Activated naive CD4-positive, alpha-beta T cell treated with anti-CD3 and anti-CD28 coated beads, Interleukin-2, amount 10 ng/mL, durations not matched to agents 7 days and 5 days (primary cell): ENCODE measurements around the gene GIMAP1.

Experiments used
- CTCF ChIA-PET: fragments of 350-600 bp; sonication (Branson Sonifier 250); formaldehyde crosslinking; loops from one replicate; lab custom pipeline; 2021; ENCODE audit warnings: antibody characterized with exemption; lab: Charles Lee
- DNase-seq: peaks from one replicate; pipeline ENCODE4 v3.0.0-alpha.2; 2020
- H3K27ac Mint-ChIP-seq: one replicate; pipeline ENCODE4 v1.8.0; 2021; ENCODE audit warnings: mild to moderate bottlenecking, moderate library complexity, mixed read lengths
- H3K27me3 Mint-ChIP-seq: one replicate; pipeline ENCODE4 v1.8.0; 2021; ENCODE audit warnings: mild to moderate bottlenecking, mixed read lengths
- H3K36me3 Mint-ChIP-seq: one replicate; pipeline ENCODE4 v1.8.0; 2021; ENCODE audit warnings: mixed read lengths
- H3K4me1 Mint-ChIP-seq: one replicate; pipeline ENCODE4 v1.8.0; 2021; ENCODE audit warnings: mixed read lengths
- H3K4me3 Mint-ChIP-seq: one replicate; pipeline ENCODE4 v1.8.0; 2021; ENCODE audit warnings: mild to moderate bottlenecking, moderate library complexity, mixed read lengths
- H3K9me3 Mint-ChIP-seq: one replicate; pipeline ENCODE4 v1.8.0; 2021; ENCODE audit warnings: mixed read lengths

Gene GIMAP1

DNA sequence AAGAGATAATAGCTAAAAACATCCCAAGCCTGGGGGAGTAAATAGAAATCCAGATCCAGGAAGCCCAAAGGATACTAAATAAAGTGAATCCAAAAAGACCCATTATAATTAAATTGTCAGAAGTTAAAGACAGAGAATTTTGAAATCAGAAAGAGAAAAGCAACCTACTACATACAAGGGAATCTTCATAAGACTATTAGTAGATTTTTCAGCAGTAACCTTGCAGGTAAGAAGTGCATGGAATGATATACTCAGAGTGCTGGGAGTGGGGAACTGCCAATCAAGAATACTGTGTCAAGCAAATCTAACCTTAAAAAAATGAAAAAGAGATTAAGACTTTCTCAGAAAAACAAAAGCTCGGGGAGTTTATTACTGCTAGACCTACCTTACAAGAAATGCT, 13.2 kb upstream of the GIMAP1 start:
- Mint-ChIP-seq H3K27ac (no peak overlapping the region), H3K27me3 (no peaks in the 10 kb centered on the region), H3K4me3 (no peak overlapping the region), H3K36me3 (peaks cover 74% of the 10 kb centered on the region), H3K4me1 (peaks cover 15% of the 10 kb centered on the region), H3K9me3 (peaks cover 81% of the 10 kb centered on the region)
- DNase-seq: no peak
- CTCF ChIA-PET: interaction anchor here (0.6 kb wide), 1 partner anchor 67 kb away, joined by 3 read pairs; no protein-coding TSS in a partner anchor

DNA sequence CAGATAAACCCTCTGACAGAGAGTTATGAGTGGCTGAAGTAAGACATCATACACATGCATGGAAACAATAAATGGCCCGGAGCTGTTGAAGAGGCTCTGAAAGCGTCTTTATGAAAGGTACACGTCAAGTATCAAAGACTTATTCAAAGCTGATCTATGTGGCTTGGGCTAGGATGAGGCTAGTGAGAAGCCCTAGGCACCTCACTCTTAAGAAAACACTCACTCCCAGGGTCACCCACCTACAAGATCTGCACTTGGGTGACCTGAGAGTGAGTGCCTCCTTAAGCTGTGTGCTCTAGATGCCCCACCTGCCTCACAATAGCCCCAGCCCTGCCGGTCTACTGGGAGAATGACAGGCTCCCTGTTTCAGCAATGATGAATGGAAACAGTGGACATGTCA, 1.1 kb upstream of the GIMAP1 start:
- Mint-ChIP-seq H3K36me3 (peaks cover 61% of the 10 kb centered on the region), H3K4me3 (peak overlapping the region; percentile 88), H3K9me3 (peaks cover 28% of the 10 kb centered on the region), H3K27ac (peak overlapping the region; percentile 94), H3K4me1 (peaks cover 52% of the 10 kb centered on the region), H3K27me3 (no peaks in the 10 kb centered on the region)
- CTCF ChIA-PET: interaction anchor here (0.8 to 2.0 kb wide), 7 partner anchors 16 to 264 kb away, joined by 3 to 16 read pairs (median 3); partner anchors contain the start of gene GIMAP6
- DNase-seq: peak; percentile 30

- Mint-ChIP-seq H3K4me1 (peaks cover 57% of the 10 kb centered on the region), H3K27me3 (no peaks in the 10 kb centered on the region), H3K9me3 (peaks cover 28% of the 10 kb centered on the region), H3K4me3 (peak overlapping the region; percentile 88), H3K27ac (peak overlapping the region; percentile 94), H3K36me3 (peaks cover 64% of the 10 kb centered on the region)
- CTCF ChIA-PET: interaction anchor here (0.7 to 2.6 kb wide), 14 partner anchors 16 to 267 kb away, joined by 3 to 16 read pairs (median 3); partner anchors contain the start of gene GIMAP6
- no peak for DNase-seq
These were observed 675 bp upstream of the GIMAP1 start for GRCh38 chr7:150715738-150716137.

GRCh38 chr7:150716939-150717338, 526 bp downstream of the GIMAP1 start:
- no peak for DNase-seq
- Mint-ChIP-seq H3K27ac (peak overlapping the region; percentile 94), H3K9me3 (peaks cover 33% of the 10 kb centered on the region), H3K36me3 (peaks cover 77% of the 10 kb centered on the region), H3K4me3 (peak overlapping the region; percentile 88), H3K27me3 (no peaks in the 10 kb centered on the region), H3K4me1 (peaks cover 68% of the 10 kb centered on the region)
- CTCF ChIA-PET: interaction anchor here (1.0 to 2.6 kb wide), 8 partner anchors 15 to 149 kb away, joined by 3 to 16 read pairs (median 6); partner anchors contain the start of gene GIMAP6

DNA sequence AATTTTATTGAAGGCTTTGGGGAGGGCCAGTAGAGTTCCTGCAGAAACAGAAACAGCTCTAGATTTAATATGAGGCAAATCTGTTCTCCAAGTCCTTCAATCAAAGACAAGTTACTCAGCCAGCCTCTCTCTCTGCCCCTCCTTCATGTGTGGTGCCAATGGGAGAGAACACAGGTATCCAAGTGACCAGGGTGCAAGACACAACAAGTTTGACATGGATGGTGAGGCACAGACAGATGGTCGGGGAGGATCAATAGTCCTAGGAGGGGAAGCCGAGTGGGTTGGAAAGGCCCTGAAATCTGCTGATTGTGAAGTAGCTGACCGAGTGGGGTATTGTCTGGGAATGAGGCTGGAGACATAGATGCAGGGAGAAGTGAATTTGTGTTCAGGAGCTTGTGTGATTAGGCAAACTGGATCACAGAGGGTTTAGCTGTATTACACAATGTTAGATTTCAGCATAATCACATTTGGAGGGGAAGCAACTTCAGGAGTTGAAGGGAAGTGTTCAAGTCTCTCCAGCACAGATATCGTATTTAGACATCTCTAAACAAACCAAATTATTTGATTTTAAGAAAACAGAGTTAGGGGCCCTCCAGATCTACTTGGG, 1.5 kb downstream of the GIMAP1 start:
- H3K4me1 Mint-ChIP-seq: peaks cover 78% of the 10 kb centered on the region
- peaks cover 26% of the 10 kb centered on the region for H3K9me3 Mint-ChIP-seq
- H3K4me3 Mint-ChIP-seq: peak overlapping the region; percentile 88
- H3K36me3 Mint-ChIP-seq: peaks cover 79% of the 10 kb centered on the region
- H3K27ac Mint-ChIP-seq: peak overlapping the region; percentile 94
- CTCF ChIA-PET: interaction anchor here (1.6 to 2.6 kb wide), 4 partner anchors 15 to 38 kb away, joined by 5 to 10 read pairs (median 8); partner anchors contain the start of gene GIMAP5
- peak; percentile 49 for DNase-seq
- no peaks in the 10 kb centered on the region for H3K27me3 Mint-ChIP-seq

DNA sequence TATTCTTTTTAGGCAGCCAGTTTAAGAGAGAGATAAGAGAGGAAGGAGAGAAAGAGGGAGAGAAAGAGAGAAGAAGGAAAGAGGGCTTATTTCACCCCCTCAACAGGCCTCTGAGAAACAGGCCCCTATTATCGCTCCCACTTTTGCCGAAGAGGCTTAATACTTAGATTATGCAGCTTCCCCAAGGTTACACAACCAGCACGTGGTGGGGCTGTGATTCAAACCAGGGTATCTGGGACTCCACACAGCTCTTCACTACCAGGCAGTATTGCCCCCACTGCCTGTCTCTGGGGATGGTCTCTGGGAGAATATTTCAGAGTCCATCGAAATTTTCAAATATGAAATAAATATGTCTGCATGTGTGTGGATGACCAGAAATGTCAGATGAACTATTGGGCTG, 3.0 kb downstream of the GIMAP1 start:
- peak overlapping the region; percentile 88 for H3K4me3 Mint-ChIP-seq
- H3K4me1 Mint-ChIP-seq: peaks cover 82% of the 10 kb centered on the region
- peaks cover 16% of the 10 kb centered on the region for H3K9me3 Mint-ChIP-seq
- DNase-seq: no peak
- no peaks in the 10 kb centered on the region for H3K27me3 Mint-ChIP-seq
- H3K36me3 Mint-ChIP-seq: peaks cover 82% of the 10 kb centered on the region
- peak overlapping the region; percentile 80 for H3K27ac Mint-ChIP-seq
- CTCF ChIA-PET: interaction anchor here (1.1 to 1.7 kb wide), 2 partner anchors 18 to 268 kb away, joined by 3 to 5 read pairs; partner anchors contain the start of gene GIMAP5

GRCh38 chr7:150719960-150720891, 3.8 kb downstream of the GIMAP1 start:
- peaks cover 13% of the 10 kb centered on the region for H3K9me3 Mint-ChIP-seq
- peak overlapping the region; percentile 8 for H3K4me3 Mint-ChIP-seq
- no peak for DNase-seq
- H3K27me3 Mint-ChIP-seq: no peaks in the 10 kb centered on the region
- CTCF ChIA-PET: no interaction called here
- H3K4me1 Mint-ChIP-seq: peaks cover 75% of the 10 kb centered on the region
- H3K36me3 Mint-ChIP-seq: peaks cover 83% of the 10 kb centered on the region
- no peak overlapping the region for H3K27ac Mint-ChIP-seq

DNA sequence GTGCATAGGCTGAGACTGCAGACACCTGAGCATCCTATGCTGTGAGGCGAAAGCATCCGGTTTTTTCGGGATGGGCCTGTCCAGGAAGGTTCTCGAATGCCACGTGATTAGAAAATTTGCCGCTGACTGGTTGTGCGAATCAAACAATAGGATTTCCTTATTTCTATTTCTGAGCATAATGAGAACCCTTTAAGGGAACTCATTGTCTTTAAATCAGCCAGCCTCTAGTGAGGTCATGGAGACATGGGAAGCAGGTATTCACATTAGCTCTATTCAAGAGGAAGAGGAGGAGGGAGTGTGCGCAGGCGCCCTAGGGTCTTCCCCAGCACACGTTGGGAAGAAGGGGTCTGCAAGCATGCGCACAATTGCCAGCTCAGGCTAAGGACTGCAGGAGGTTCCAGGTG, 5.6 kb downstream of the GIMAP1 start:
- H3K27ac Mint-ChIP-seq: no peak overlapping the region
- H3K9me3 Mint-ChIP-seq: peaks cover 24% of the 10 kb centered on the region
- no peak for DNase-seq
- no peaks in the 10 kb centered on the region for H3K27me3 Mint-ChIP-seq
- no peak overlapping the region for H3K4me3 Mint-ChIP-seq
- H3K36me3 Mint-ChIP-seq: peaks cover 92% of the 10 kb centered on the region
- peaks cover 73% of the 10 kb centered on the region for H3K4me1 Mint-ChIP-seq
- CTCF ChIA-PET: interaction anchor here (1.0 kb wide), 1 partner anchor 21 kb away, joined by 4 read pairs; no protein-coding TSS in a partner anchor

GRCh38 chr7:150722431-150722931, 6.1 kb downstream of the GIMAP1 start:
- CTCF ChIA-PET: interaction anchor here (1.0 kb wide), 1 partner anchor 21 kb away, joined by 4 read pairs; no protein-coding TSS in a partner anchor
- no peaks in the 10 kb centered on the region for H3K27me3 Mint-ChIP-seq
- no peak for DNase-seq
- H3K36me3 Mint-ChIP-seq: peaks cover 93% of the 10 kb centered on the region
- no peak overlapping the region for H3K4me3 Mint-ChIP-seq
- H3K9me3 Mint-ChIP-seq: peaks cover 29% of the 10 kb centered on the region
- no peak overlapping the region for H3K27ac Mint-ChIP-seq
- H3K4me1 Mint-ChIP-seq: peaks cover 73% of the 10 kb centered on the region

DNA sequence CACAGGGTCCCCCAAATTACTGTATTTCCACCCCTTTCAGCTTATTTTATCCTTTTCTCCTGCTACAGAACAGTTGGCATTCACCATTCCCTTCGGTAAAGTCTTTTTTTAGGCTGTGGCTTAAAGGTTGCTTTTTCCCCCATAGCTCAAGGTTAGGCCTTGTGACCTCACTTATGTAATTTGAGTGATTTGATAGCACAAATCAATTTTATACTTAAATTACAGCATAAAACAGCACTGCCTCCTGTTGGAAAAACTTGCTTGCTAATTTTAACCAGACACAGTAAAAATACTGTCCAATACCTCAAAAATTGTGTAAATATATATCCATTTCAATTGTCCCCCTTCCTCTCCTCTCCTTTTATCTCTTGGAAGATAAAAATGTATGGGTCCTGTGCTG, 7.1 kb downstream of the GIMAP1 start:
- CTCF ChIA-PET: no interaction called here
- H3K4me3 Mint-ChIP-seq: no peak overlapping the region
- peaks cover 93% of the 10 kb centered on the region for H3K36me3 Mint-ChIP-seq
- H3K4me1 Mint-ChIP-seq: peaks cover 67% of the 10 kb centered on the region
- peak overlapping the region; percentile 47 for H3K27ac Mint-ChIP-seq
- H3K27me3 Mint-ChIP-seq: no peaks in the 10 kb centered on the region
- H3K9me3 Mint-ChIP-seq: peaks cover 39% of the 10 kb centered on the region
- no peak for DNase-seq

DNA sequence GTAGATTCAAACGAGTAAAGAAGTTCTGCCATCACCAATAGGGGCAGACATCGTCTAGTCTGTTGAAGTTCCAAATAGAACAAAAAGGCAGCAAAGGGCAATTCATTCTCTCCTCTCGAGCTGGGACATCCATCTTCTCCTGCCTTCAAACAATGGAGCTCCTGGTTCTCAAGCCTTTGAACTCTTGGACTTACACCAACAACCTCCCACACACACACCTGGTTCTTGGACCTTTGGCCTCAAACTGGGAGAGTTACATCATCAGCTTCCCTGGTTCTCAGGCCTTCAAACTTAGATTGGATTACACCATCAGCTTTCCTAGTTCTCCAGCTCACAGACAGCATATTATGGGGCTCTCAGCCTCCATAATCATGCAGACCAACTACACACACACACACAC, 11.0 kb downstream of the GIMAP1 start:
- Mint-ChIP-seq H3K4me3 (no peak overlapping the region), H3K4me1 (peaks cover 58% of the 10 kb centered on the region), H3K36me3 (peaks cover 77% of the 10 kb centered on the region), H3K27me3 (no peaks in the 10 kb centered on the region), H3K9me3 (peaks cover 43% of the 10 kb centered on the region), H3K27ac (no peak overlapping the region)
- DNase-seq: no peak
- CTCF ChIA-PET: interaction anchor here (1.0 kb wide), 2 partner anchors 11 to 160 kb away, joined by 3 read pairs; no protein-coding TSS in a partner anchor

DNA sequence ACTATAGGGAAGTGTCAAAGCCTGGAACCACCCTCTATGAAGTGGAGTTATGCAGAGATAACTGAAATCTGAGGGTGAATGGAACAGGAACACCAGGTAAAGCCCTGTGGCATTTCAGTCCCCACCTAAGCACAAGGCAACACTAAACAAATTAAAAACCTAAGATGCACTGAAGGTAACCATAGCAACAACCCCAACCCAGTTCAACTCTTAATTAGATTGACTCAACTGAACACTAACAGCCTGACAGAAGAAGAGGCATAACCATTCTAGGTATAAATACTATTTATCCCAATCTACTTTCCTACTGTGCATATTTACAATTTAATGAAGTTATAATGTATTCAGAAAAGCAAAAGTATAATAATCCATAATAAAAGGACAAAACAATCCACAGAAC, 11.6 kb downstream of the GIMAP1 start:
- no peak overlapping the region for H3K27ac Mint-ChIP-seq
- peaks cover 70% of the 10 kb centered on the region for H3K36me3 Mint-ChIP-seq
- no peak overlapping the region for H3K4me3 Mint-ChIP-seq
- no peak for DNase-seq
- H3K27me3 Mint-ChIP-seq: no peaks in the 10 kb centered on the region
- H3K4me1 Mint-ChIP-seq: peaks cover 58% of the 10 kb centered on the region
- CTCF ChIA-PET: interaction anchor here (1.0 kb wide), 2 partner anchors 10 to 160 kb away, joined by 3 read pairs; no protein-coding TSS in a partner anchor
- H3K9me3 Mint-ChIP-seq: peaks cover 43% of the 10 kb centered on the region

GRCh38 chr7:150728609-150729008, 12.2 kb downstream of the GIMAP1 start:
- H3K9me3 Mint-ChIP-seq: peaks cover 42% of the 10 kb centered on the region
- no peaks in the 10 kb centered on the region for H3K27me3 Mint-ChIP-seq
- peaks cover 64% of the 10 kb centered on the region for H3K36me3 Mint-ChIP-seq
- CTCF ChIA-PET: no interaction called here
- H3K4me3 Mint-ChIP-seq: no peak overlapping the region
- H3K27ac Mint-ChIP-seq: no peak overlapping the region
- DNase-seq: no peak
- peaks cover 58% of the 10 kb centered on the region for H3K4me1 Mint-ChIP-seq
